HEK293T (cell line): ENCODE measurements around the gene PCIF1.

Experiments
- CTCF ChIA-PET: fragments of 350-600 bp; formaldehyde crosslinking; extraction: SDS; loops from one replicate; lab custom pipeline; 2021; ENCODE audit warnings: antibody characterized with exemption, inconsistent platforms; lab: Yijun Ruan, JAX
- POLR2A ChIA-PET: fragments of 350-600 bp; formaldehyde crosslinking; extraction: SDS; loops from one replicate; lab custom pipeline; 2020; ENCODE audit warnings: antibody characterized with exemption, inconsistent platforms; lab: Yijun Ruan, JAX
- DNase-seq: peaks from one replicate; pipeline ENCODE4 v3.0.0; 2012; ENCODE audit warnings: mixed read lengths; ENCODE audit errors: extremely low spot score
- ARNT ChIP-seq: fragments of 450-650 bp; IDR thresholded peaks from 2 replicates; pipeline ENCODE4 v1.6.1; 2017; ENCODE audit warnings: mild to moderate bottlenecking
- BHLHE40 ChIP-seq: fragments of 450-650 bp; IDR thresholded peaks from 2 replicates; pipeline ENCODE4 v1.6.1; 2016; ENCODE audit warnings: mild to moderate bottlenecking, moderate library complexity, borderline replicate concordance
- CTBP1 ChIP-seq: fragments of 450-650 bp; IDR thresholded peaks from 2 replicates; pipeline ENCODE4 v1.6.1; 2016; ENCODE audit warnings: borderline replicate concordance
- ELF4 ChIP-seq: fragments of 450-650 bp; IDR thresholded peaks from 2 replicates; pipeline ENCODE4 v1.6.1; 2017; ENCODE audit warnings: antibody characterized with exemption
- FOXA1 ChIP-seq: fragments of 450-650 bp; IDR thresholded peaks from 2 replicates; pipeline ENCODE4 v1.6.1; 2016; ENCODE audit warnings: mild to moderate bottlenecking
- FOXK2 ChIP-seq: fragments of 450-650 bp; IDR thresholded peaks from 2 replicates; pipeline ENCODE4 v1.6.1; 2016; ENCODE audit warnings: mild to moderate bottlenecking
- FOXM1 ChIP-seq: fragments of 450-650 bp; IDR thresholded peaks from 2 replicates; pipeline ENCODE4 v1.6.1; 2017; ENCODE audit warnings: mild to moderate bottlenecking, borderline replicate concordance
- HDGF ChIP-seq: fragments of 450-650 bp; IDR thresholded peaks from 2 replicates; pipeline ENCODE4 v1.6.1; 2017; ENCODE audit warnings: antibody characterized with exemption, borderline replicate concordance
- L3MBTL2 ChIP-seq: fragments of 450-650 bp; conservative IDR thresholded peaks from 2 replicates; pipeline ENCODE4 v1.6.1; 2016; ENCODE audit warnings: mild to moderate bottlenecking
- LEF1 ChIP-seq: fragments of 450-650 bp; IDR thresholded peaks from 2 replicates; pipeline ENCODE4 v1.6.1; 2017; ENCODE audit warnings: mild to moderate bottlenecking, borderline replicate concordance
- NFRKB ChIP-seq: fragments of 450-650 bp; IDR thresholded peaks from 2 replicates; pipeline ENCODE4 v1.6.1; 2016; ENCODE audit warnings: mild to moderate bottlenecking, moderate library complexity
- SP1 ChIP-seq: fragments of 450-650 bp; IDR thresholded peaks from 2 replicates; pipeline ENCODE4 v1.6.1; 2017
- SUZ12 ChIP-seq: fragments of 450-650 bp; IDR thresholded peaks from 2 replicates; pipeline ENCODE4 v1.6.1; 2016; ENCODE audit warnings: mild to moderate bottlenecking
- TARDBP ChIP-seq: fragments of 450-650 bp; IDR thresholded peaks from 2 replicates; pipeline ENCODE4 v1.6.1; 2016
- ZNF384 ChIP-seq: fragments of 450-650 bp; IDR thresholded peaks from 2 replicates; pipeline ENCODE4 v1.6.1; 2016
- TF ChIP-seq, protein P1 (sequence below): fragments of 450-650 bp; IDR thresholded peaks from 2 replicates; pipeline ENCODE4 v1.6.1; 2016

The PCIF1 gene

GRCh38 chr20:45944965-45945677 is 10.6 kb downstream of the PCIF1 start:
- no peak for DNase-seq
- POLR2A ChIA-PET, result interaction anchor here (2.3 kb wide), 1 partner anchor 11 kb away, joined by 10 read pairs; the partner anchor contains the start of gene PCIF1
- TF ChIP-seq TARDBP (no peak), HDGF (no peak), L3MBTL2 (no peak), NFRKB (no peak), SUZ12 (no peak), LEF1 (no peak), CTBP1 (no peak), ELF4 (no peak), FOXM1 (no peak), ARNT (no peak), ZNF384 (no peak), FOXA1 (no peak), SP1 (no peak), BHLHE40 (no peak), FOXK2 (no peak)
- TF ChIP-seq, protein P1, sequence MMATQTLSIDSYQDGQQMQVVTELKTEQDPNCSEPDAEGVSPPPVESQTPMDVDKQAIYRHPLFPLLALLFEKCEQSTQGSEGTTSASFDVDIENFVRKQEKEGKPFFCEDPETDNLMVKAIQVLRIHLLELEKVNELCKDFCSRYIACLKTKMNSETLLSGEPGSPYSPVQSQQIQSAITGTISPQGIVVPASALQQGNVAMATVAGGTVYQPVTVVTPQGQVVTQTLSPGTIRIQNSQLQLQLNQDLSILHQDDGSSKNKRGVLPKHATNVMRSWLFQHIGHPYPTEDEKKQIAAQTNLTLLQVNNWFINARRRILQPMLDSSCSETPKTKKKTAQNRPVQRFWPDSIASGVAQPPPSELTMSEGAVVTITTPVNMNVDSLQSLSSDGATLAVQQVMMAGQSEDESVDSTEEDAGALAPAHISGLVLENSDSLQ, result no peak
- CTCF ChIA-PET, result no interaction called here

GRCh38 chr20:45945678-45946148 is 11.2 kb downstream of the PCIF1 start:
- POLR2A ChIA-PET, result no interaction called here
- no peak for DNase-seq
- no peak for TF ChIP-seq TARDBP
- TF ChIP-seq ARNT, result no peak
- TF ChIP-seq L3MBTL2, result no peak
- TF ChIP-seq ZNF384, result no peak
- no peak for TF ChIP-seq HDGF
- TF ChIP-seq, protein P1, result no peak
- TF ChIP-seq CTBP1, result no peak
- TF ChIP-seq FOXA1, result no peak
- no peak for TF ChIP-seq NFRKB
- TF ChIP-seq SUZ12, result no peak
- TF ChIP-seq FOXM1, result no peak
- TF ChIP-seq SP1, result no peak
- TF ChIP-seq ELF4, result no peak
- no peak for TF ChIP-seq BHLHE40
- TF ChIP-seq FOXK2, result no peak
- TF ChIP-seq LEF1, result no peak
- CTCF ChIA-PET, result no interaction called here

DNA sequence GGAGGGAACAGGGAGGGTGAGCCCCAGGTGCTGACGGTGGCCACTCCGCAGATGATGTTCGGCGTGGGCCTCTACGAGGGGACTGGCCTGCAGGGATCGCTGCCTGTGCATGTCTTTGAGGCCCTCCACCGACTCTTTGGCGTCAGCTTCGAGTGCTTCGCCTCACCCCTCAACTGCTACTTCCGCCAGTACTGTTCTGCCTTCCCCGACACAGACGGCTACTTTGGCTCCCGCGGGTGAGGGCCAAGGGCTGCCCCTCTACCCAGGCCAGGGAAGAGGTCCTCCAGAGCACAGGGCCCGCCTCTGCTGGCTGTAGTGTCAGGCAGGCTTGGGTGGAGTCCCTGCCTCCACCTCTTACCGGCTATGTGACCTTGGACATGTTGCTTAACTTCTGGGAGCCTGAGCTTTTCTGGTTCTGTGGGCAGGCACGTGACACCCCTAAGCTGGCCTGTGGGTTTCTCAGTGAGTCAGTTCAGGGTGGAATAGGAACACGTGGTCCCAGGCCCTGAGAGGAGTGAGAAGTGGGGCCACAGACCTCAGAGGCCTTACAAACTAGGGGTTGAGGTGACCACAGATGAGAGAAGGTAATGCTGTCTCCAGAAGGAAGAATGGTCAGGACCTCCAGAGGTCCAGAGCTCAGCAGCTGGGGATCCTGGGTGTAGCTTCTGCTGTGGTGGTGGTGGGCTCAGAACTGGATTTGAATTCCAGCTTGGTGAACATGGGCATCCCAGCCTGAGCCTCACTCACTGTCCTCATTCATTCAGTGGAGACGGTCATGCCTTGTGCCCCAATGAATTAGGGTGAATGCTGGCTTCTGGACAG is 11.9 kb downstream of the PCIF1 start:
- ChIA-PET POLR2A (interaction anchor here (1.1 kb wide), 1 partner anchor 11 kb away, joined by 4 read pairs; no protein-coding TSS in a partner anchor), CTCF (no interaction called here)
- TF ChIP-seq ARNT (no peak), FOXM1 (no peak), BHLHE40 (no peak), ZNF384 (no peak), NFRKB (no peak), LEF1 (no peak), SP1 (no peak), CTBP1 (no peak)
- TF ChIP-seq, protein P1, result no peak
- DNase-seq, result no peak

GRCh38 chr20:45947110-45947866 is 12.8 kb downstream of the PCIF1 start:
- DNase-seq, result no peak
- CTCF ChIA-PET, result no interaction called here
- POLR2A ChIA-PET, result interaction anchor here (0.7 to 1.1 kb wide), 2 partner anchors 10 to 56 kb away, joined by 3 to 4 read pairs; partner anchors contain the start of gene CTSA
- TF ChIP-seq BHLHE40 (no peak), TARDBP (no peak), SP1 (no peak), LEF1 (no peak), ARNT (no peak), L3MBTL2 (no peak), ELF4 (no peak), CTBP1 (no peak), HDGF (no peak), SUZ12 (no peak), FOXA1 (no peak), FOXM1 (no peak), ZNF384 (no peak), FOXK2 (no peak)
- TF ChIP-seq, protein P1, result no peak
